ENCODE measurements around the gene GEMIN7.

- TF ChIP-seq ZBTB26 (CRISPR knock-in tag; IDR thresholded peaks at IDR 0.05; ENCODE audit: borderline replicate concordance) (no peak), PRPF4 (IDR thresholded peaks at IDR 0.05; ENCODE audit: low read depth, low read length, poor library complexity, severe bottlenecking) (no peak), ZNF777 (CRISPR knock-in tag; IDR thresholded peaks at IDR 0.05) (no peak), ZNF501 (CRISPR knock-in tag; IDR thresholded peaks at IDR 0.05) (no peak), ZNF512 (CRISPR knock-in tag; IDR thresholded peaks at IDR 0.05) (no peak), ZFP1 (CRISPR knock-in tag; IDR thresholded peaks at IDR 0.05) (no peak), ZNF703 (CRISPR knock-in tag; IDR thresholded peaks at IDR 0.05; ENCODE audit: borderline replicate concordance) (no peak), NFE2 (CRISPR knock-in tag; IDR thresholded peaks at IDR 0.05) (no peak), MAX (IDR thresholded peaks at IDR 0.05) (no peak)
Observed at GRCh38 chr19:45117167-45117594, 38.1 kb downstream of the GEMIN7 start.
